HepG2 (cell line): ENCODE results near the gene SETD1B. TPM values are rescaled to one million over a fixed set of nuclear protein-coding genes. Genes with fewer than 3 reads are reported as not detected.

Source experiments
- AKAP8 ChIP-seq: sonication (generic); formaldehyde crosslinking; IDR thresholded peaks from 2 replicates; pipeline ENCODE4 v1.5.1; 2020; ENCODE audit warnings: mild to moderate bottlenecking, missing genetic modification reagents
- CENPX ChIP-seq: sonication (generic); formaldehyde crosslinking; IDR thresholded peaks from 2 replicates; pipeline ENCODE4 v1.9.0; 2021; ENCODE audit warnings: mild to moderate bottlenecking, missing genetic modification reagents, moderate library complexity
- DBP ChIP-seq: sonication (generic); formaldehyde crosslinking; IDR thresholded peaks from 2 replicates; pipeline ENCODE4 v1.4.0; 2020; ENCODE audit warnings: missing genetic modification reagents; ENCODE audit errors: not compliant biosample characterization
- JUND ChIP-seq: sonication (generic); formaldehyde crosslinking; IDR thresholded peaks from 2 replicates; pipeline ENCODE4 v1.8.0; 2022; ENCODE audit warnings: mild to moderate bottlenecking, missing genetic modification reagents
- PAXIP1 ChIP-seq: sonication (generic); formaldehyde crosslinking; conservative IDR thresholded peaks from 2 replicates; pipeline ENCODE4 v1.4.0; 2020; ENCODE audit warnings: mild to moderate bottlenecking, missing genetic modification reagents, moderate library complexity
- PHF21A ChIP-seq: sonication (generic); formaldehyde crosslinking; IDR thresholded peaks from 2 replicates; pipeline ENCODE4 v1.5.0; 2020; ENCODE audit warnings: mild to moderate bottlenecking, missing genetic modification reagents
- REPIN1 ChIP-seq: sonication (generic); formaldehyde crosslinking; IDR thresholded peaks from 2 replicates; pipeline ENCODE4 v1.8.0; 2022; ENCODE audit warnings: missing genetic modification reagents, low read depth, mild to moderate bottlenecking, borderline replicate concordance
- SALL2 ChIP-seq: sonication (generic); formaldehyde crosslinking; IDR thresholded peaks from 2 replicates; pipeline ENCODE4 v1.8.1; 2023; ENCODE audit warnings: mild to moderate bottlenecking, missing genetic modification reagents, inconsistent platforms
- SOX6 ChIP-seq, 2 experiments: fragments of 450-650 bp in 1 of 2; sonication (generic) in 1 of 2; formaldehyde crosslinking in 1 of 2; IDR thresholded peaks; 2 replicates each; pipeline versions ENCODE4 v1.4.0 to v1.6.1; 2017 to 2020; ENCODE audit warnings: antibody characterized with exemption in 1 of 2, mild to moderate bottlenecking in 1 of 2, missing genetic modification reagents in 1 of 2
- ZNF331 ChIP-seq: sonication (generic); formaldehyde crosslinking; IDR thresholded peaks from 2 replicates; pipeline ENCODE4 v1.4.0; 2020; ENCODE audit warnings: missing genetic modification reagents
- ZNF576 ChIP-seq: sonication (generic); formaldehyde crosslinking; IDR thresholded peaks from 2 replicates; pipeline ENCODE4 v1.4.0; 2020; ENCODE audit warnings: mild to moderate bottlenecking, missing genetic modification reagents
- ZNF646 ChIP-seq: sonication (generic); formaldehyde crosslinking; IDR thresholded peaks from 2 replicates; pipeline ENCODE4 v1.9.0; 2021; ENCODE audit warnings: mild to moderate bottlenecking, missing genetic modification reagents
- polyA plus RNA-seq, 8 experiments: library from polyadenylated mRNA; depleted of rRNA in 3 of 8; stranded (reverse) in 7 of 8; unstranded in 1 of 8; fragments of >200 nt; fragmentation: Illumina TruSeq in 4 of 8; extraction: Trizol in 4 of 8; gene quantifications; 2 replicates each; pipeline versions ENCODE4 v1.2.1 to v1.2.3, GENCODE V29; 2011 to 2016; ENCODE audit warnings: low read depth in 4 of 8, missing spikeins in 1 of 8, mixed read lengths in 1 of 8; ENCODE audit not compliant: insufficient read depth in 1 of 8
- total RNA-seq, 5 experiments: library from RNA; depleted of rRNA; stranded (reverse); fragments of >200 nt; fragmentation: Illumina TruSeq; extraction: Trizol; gene quantifications; 2 replicates each; pipeline ENCODE4 v1.2.3, GENCODE V29; 2016; ENCODE audit warnings: low read depth in 1 of 5
- TF ChIP-seq, protein P1 (sequence below): sonication (generic); formaldehyde crosslinking; IDR thresholded peaks from 2 replicates; pipeline ENCODE4 v1.5.0; 2020; ENCODE audit warnings: missing genetic modification reagents

SETD1B gene
- total and polyA plus RNA-seq, 2 of the 13 experiments (the other 11 are each of a cell fraction or from before 2014, with no cell fraction given), result 1.1 to 1.4 TPM

DNA sequence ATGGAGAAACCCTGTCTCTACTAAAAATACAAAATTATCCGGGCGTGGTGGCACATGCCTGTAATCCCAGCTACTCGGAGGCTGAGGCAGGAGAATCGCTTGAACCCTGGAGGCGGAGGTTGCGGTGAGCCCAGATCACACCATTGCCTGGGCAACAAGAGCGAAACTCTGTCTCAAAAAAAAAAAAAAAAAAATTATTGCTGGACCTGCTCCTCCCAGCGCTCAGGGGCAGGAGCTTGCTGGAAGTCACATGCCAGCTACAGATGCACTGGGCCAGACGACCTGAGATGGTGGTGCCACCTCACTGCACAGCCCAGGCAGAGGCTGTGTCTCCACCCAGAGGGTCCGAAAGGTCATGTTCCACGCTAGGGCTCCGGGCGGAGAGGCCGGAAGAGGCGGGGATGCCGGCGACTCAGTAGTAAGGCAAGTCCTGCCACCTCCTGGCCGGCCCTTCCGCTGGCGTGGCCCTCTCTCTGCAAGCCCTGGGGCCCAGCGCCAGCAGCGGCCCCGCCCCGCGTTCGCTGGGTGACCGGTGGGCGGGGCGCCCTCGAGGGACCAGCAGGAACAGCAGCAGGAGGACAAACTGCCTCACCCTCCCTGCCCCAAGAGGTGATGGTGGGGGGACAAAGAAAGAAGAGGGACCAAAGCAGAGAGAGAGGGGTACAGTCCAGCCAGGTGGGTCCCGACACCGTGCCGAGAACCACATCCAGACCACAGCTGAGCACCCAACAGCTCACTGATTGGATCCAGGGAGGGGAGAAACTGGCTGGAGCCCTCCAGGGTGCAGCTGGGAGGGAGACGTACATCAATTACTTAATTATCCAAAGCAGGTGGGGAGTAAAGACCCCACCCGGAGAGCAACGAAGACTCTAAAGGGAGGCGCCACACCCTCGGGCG lies 6.7 kb upstream of the SETD1B start (continued):
- TF ChIP-seq PAXIP1 (peak; percentile 92), CENPX (CRISPR knock-in tag) (no peak), ZNF576 (CRISPR knock-in tag) (no peak), AKAP8 (CRISPR knock-in tag) (peak; percentile 99), SALL2 (no peak; the same call in none of the 2 replicates), ZNF331 (peak; percentile 94), JUND (CRISPR knock-in tag) (0 out of 2 replicates have a peak, but pooled peaks have one; percentile 48), SOX6 (IDR thresholded peaks at IDR 0.05) (no peak), SOX6 (CRISPR knock-in tag; IDR thresholded peaks at IDR 0.05) (peak; percentile 65), ZNF646 (CRISPR knock-in tag) (no peak), REPIN1 (peak; percentile 82; the same call in 1 of the 2 replicates), DBP (CRISPR knock-in tag) (no peak), PHF21A (CRISPR knock-in tag) (peak; percentile 79)
- TF ChIP-seq, protein P1, sequence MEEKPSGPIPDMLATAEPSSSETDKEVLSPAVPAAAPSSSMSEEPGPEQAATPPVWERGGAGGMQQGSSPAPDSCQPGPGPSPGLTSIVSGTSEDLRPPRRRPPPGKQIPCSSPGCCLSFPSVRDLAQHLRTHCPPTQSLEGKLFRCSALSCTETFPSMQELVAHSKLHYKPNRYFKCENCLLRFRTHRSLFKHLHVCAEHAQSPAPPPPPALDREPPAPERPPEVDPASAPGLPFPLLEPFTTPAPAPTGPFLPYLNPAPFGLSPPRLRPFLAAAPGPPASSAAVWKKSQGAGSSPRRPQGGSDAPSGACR (CRISPR knock-in tag), result peak; percentile 81; the same call in 1 of the 2 replicates
